Loucy (cell line): Measurements from ENCODE around the gene B4GALT2.

Source experiments
- H2AFZ ChIP-seq: fragments of 200-600 bp; sonication (generic); 2 replicates; pipeline ENCODE4 v1.6.0; 2016; ENCODE audit warnings: antibody characterized with exemption, mild to moderate bottlenecking, low read length, moderate library complexity
- H3F3A ChIP-seq: fragments of 200-600 bp; 2 replicates; pipeline ENCODE4 v1.6.0; 2016; ENCODE audit warnings: antibody characterized with exemption, low read depth, mild to moderate bottlenecking
- H3K27me3 ChIP-seq: fragments of 200-600 bp; sonication (generic); 2 replicates; pipeline ENCODE4 v1.6.1; 2014; ENCODE audit warnings: low read length, mild to moderate bottlenecking; ENCODE audit not compliant: insufficient read depth, poor library complexity, severe bottlenecking
- H3K36me3 ChIP-seq: fragments of 200-600 bp; sonication (generic); 2 replicates; pipeline ENCODE4 v1.6.1; 2016; ENCODE audit warnings: low read length; ENCODE audit not compliant: insufficient read depth
- H3K4me1 ChIP-seq: fragments of 200-600 bp; sonication (generic); 2 replicates; pipeline ENCODE4 v1.5.1; 2014; ENCODE audit warnings: low read length, mild to moderate bottlenecking; ENCODE audit not compliant: insufficient read depth, poor library complexity, severe bottlenecking
- H3K4me2 ChIP-seq: fragments of 200-600 bp; sonication (generic); 2 replicates; pipeline ENCODE4 v1.6.0; 2014; ENCODE audit warnings: antibody characterized with exemption, low read length, low read depth, mild to moderate bottlenecking; ENCODE audit not compliant: poor library complexity, severe bottlenecking
- H3K4me3 ChIP-seq: fragments of 200-600 bp; sonication (generic); 2 replicates; pipeline ENCODE4 v1.5.1; 2014; ENCODE audit warnings: low read length, mild to moderate bottlenecking, mixed read lengths; ENCODE audit not compliant: poor library complexity, severe bottlenecking
- H3K79me2 ChIP-seq: fragments of 200-600 bp; sonication (generic); 2 replicates; pipeline ENCODE4 v1.6.1; 2014; ENCODE audit warnings: low read length; ENCODE audit not compliant: insufficient read depth
- H3K9ac ChIP-seq: fragments of 200-600 bp; sonication (generic); 2 replicates; pipeline ENCODE4 v1.6.0; 2014; ENCODE audit warnings: mild to moderate bottlenecking, low read depth, low read length, moderate library complexity; ENCODE audit not compliant: poor library complexity, severe bottlenecking
- H3K9me2 ChIP-seq: fragments of 200-600 bp; sonication (generic); replicated peaks from 2 replicates; pipeline ENCODE4 v1.6.1; 2016; ENCODE audit warnings: low read depth, low read length, mixed read lengths
- H3K9me3 ChIP-seq: fragments of 200-600 bp; sonication (generic); 2 replicates; pipeline ENCODE4 v1.6.1; 2014; ENCODE audit warnings: mild to moderate bottlenecking, antibody characterized with exemption, low read length, low read depth; ENCODE audit not compliant: insufficient read depth
- H4K20me1 ChIP-seq: fragments of 200-600 bp; sonication (generic); 2 replicates; pipeline ENCODE4 v1.6.0; 2014; ENCODE audit warnings: antibody characterized with exemption, low read length, mild to moderate bottlenecking; ENCODE audit not compliant: insufficient read depth, poor library complexity, severe bottlenecking
- EZH2phosphoT487 ChIP-seq: fragments of 200-600 bp; IDR thresholded peaks from 2 replicates; pipeline ENCODE4 v1.6.1; 2018; ENCODE audit warnings: antibody characterized with exemption, mild to moderate bottlenecking, moderate library complexity, borderline replicate concordance
- TF ChIP-seq, protein P1 (sequence below): fragments of 200-600 bp; sonication (generic); conservative IDR thresholded peaks from 2 replicates; pipeline ENCODE4 v1.5.1; 2014; ENCODE audit warnings: mild to moderate bottlenecking, antibody characterized with exemption, low read length

Gene B4GALT2

DNA sequence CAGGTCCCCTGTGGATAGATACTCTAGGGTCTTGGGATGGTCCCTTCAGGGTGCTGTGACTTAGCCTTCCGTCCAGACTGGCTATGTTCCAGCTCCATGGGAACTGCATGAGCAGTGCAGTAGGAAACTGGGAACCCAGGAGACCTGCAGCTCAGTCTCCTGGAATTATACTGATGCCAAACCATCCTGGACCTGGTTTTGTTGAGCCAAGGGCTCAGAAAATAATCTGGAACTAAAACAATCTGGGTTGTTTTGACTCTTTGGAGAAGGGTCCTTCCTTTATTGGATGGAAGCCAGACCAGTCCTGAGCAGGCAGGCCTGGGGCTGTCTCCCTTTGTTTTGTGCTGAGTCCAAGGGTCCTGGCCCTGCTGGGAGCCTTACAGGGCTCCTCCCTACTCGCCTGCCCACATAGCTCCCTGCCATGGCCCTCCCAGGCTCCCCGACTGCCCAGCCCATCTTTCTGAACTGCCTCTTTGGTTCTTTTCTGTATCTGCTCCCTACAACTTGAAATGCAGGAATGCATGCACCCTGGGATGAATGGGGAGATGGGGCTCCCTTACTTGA is 31.1 kb upstream of the B4GALT2 start:
- peak overlapping the region; percentile 99 for H3K4me2 ChIP-seq
- H3K79me2 ChIP-seq: peaks cover 17% of the 10 kb centered on the region
- no peaks in the 10 kb centered on the region for H3K27me3 ChIP-seq
- no peaks in the 10 kb centered on the region for H3F3A ChIP-seq
- H3K4me3 ChIP-seq: peak overlapping the region; percentile 97
- no peaks in the 10 kb centered on the region for H3K9me3 ChIP-seq
- no peaks in the 10 kb centered on the region for H3K9me2 ChIP-seq
- H3K9ac ChIP-seq: peak overlapping the region; percentile 96
- no peaks in the 10 kb centered on the region for H4K20me1 ChIP-seq
- H3K4me1 ChIP-seq: peaks cover 20% of the 10 kb centered on the region
- no peaks in the 10 kb centered on the region for H3K36me3 ChIP-seq
- TF ChIP-seq EZH2phosphoT487: no peak
- TF ChIP-seq, protein P1, sequence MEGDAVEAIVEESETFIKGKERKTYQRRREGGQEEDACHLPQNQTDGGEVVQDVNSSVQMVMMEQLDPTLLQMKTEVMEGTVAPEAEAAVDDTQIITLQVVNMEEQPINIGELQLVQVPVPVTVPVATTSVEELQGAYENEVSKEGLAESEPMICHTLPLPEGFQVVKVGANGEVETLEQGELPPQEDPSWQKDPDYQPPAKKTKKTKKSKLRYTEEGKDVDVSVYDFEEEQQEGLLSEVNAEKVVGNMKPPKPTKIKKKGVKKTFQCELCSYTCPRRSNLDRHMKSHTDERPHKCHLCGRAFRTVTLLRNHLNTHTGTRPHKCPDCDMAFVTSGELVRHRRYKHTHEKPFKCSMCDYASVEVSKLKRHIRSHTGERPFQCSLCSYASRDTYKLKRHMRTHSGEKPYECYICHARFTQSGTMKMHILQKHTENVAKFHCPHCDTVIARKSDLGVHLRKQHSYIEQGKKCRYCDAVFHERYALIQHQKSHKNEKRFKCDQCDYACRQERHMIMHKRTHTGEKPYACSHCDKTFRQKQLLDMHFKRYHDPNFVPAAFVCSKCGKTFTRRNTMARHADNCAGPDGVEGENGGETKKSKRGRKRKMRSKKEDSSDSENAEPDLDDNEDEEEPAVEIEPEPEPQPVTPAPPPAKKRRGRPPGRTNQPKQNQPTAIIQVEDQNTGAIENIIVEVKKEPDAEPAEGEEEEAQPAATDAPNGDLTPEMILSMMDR: no peak
- H2AFZ ChIP-seq: no peak overlapping the region

DNA sequence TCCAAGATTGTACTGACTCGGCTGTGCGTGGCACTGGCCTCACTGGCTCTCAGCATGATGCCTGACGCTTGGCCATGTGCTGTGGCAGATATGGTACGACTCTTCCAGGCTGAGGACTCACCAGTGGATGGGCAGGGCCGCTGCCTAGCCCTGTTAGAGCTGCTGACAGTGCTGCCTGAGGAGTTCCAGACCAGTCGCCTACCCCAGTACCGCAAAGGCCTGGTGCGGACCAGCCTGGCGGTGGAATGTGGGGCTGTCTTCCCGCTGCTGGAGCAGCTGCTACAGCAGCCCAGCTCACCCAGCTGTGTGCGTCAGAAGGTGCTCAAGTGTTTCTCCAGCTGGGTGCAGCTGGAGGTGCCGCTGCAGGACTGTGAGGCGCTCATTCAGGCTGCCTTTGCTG is 29.3 kb upstream of the B4GALT2 start:
- no peaks in the 10 kb centered on the region for H3K9me3 ChIP-seq
- H3K9ac ChIP-seq: no peak overlapping the region
- no peaks in the 10 kb centered on the region for H3K36me3 ChIP-seq
- TF ChIP-seq, protein P1: no peak
- TF ChIP-seq EZH2phosphoT487: no peak
- H3K9me2 ChIP-seq: no peaks in the 10 kb centered on the region
- no peaks in the 10 kb centered on the region for H3K27me3 ChIP-seq
- H3K4me3 ChIP-seq: no peak overlapping the region
- H2AFZ ChIP-seq: no peak overlapping the region
- no peak overlapping the region for H3K4me2 ChIP-seq
- peaks cover 17% of the 10 kb centered on the region for H3K79me2 ChIP-seq
- peaks cover 20% of the 10 kb centered on the region for H3K4me1 ChIP-seq
- no peaks in the 10 kb centered on the region for H4K20me1 ChIP-seq
- no peaks in the 10 kb centered on the region for H3F3A ChIP-seq

- Histone ChIP-seq H2AFZ (no peak overlapping the region), H3K9me3 (no peaks in the 10 kb centered on the region), H3K4me1 (peaks cover 14% of the 10 kb centered on the region), H3K79me2 (peaks cover 17% of the 10 kb centered on the region), H3F3A (no peaks in the 10 kb centered on the region), H3K9me2 (no peaks in the 10 kb centered on the region), H3K4me2 (no peak overlapping the region), H3K27me3 (no peaks in the 10 kb centered on the region), H3K36me3 (no peaks in the 10 kb centered on the region), H3K9ac (no peak overlapping the region), H4K20me1 (no peaks in the 10 kb centered on the region), H3K4me3 (no peak overlapping the region)
- TF ChIP-seq EZH2phosphoT487: no peak
- TF ChIP-seq, protein P1: no peak
These were observed 27.7 kb upstream of the B4GALT2 start for GRCh38 chr1:43951021-43951985.
